Nephron (organoid): Measurements from ENCODE around the gene ADGRG1.

ENCODE experiments used
- H3K27ac Mint-ChIP-seq, 3 experiments: 2 replicates each; pipeline ENCODE4 v1.8.0; 2020; ENCODE audit warnings: mixed read lengths in 3 of 3, mild to moderate bottlenecking in 2 of 3, moderate library complexity in 1 of 3
- H3K27me3 Mint-ChIP-seq: 2 replicates; pipeline ENCODE4 v1.8.0; 2021; ENCODE audit warnings: low read depth, mild to moderate bottlenecking, moderate library complexity, mixed read lengths
- H3K36me3 Mint-ChIP-seq: 2 replicates; pipeline ENCODE4 v1.8.0; 2020; ENCODE audit warnings: low read depth, mixed read lengths
- H3K4me1 Mint-ChIP-seq: 2 replicates; pipeline ENCODE4 v1.8.0; 2020; ENCODE audit warnings: mixed read lengths
- H3K4me3 Mint-ChIP-seq, 3 experiments: 2 replicates each; pipeline ENCODE4 v1.8.0; 2020; ENCODE audit warnings: mild to moderate bottlenecking in 3 of 3, mixed read lengths in 3 of 3, moderate library complexity in 2 of 3
- H3K9me3 Mint-ChIP-seq: 2 replicates; pipeline ENCODE4 v1.8.0; 2020; ENCODE audit warnings: mixed read lengths
- TF ChIP-seq, protein P1 (sequence below), 3 experiments: fragments of 200-600 bp; sonication (generic); IDR thresholded peaks; one replicate each; pipeline ENCODE4 v1.5.0; 2021; ENCODE audit warnings: antibody characterized with exemption in 3 of 3; ENCODE audit not compliant: unreplicated experiment in 3 of 3

Gene ADGRG1

DNA sequence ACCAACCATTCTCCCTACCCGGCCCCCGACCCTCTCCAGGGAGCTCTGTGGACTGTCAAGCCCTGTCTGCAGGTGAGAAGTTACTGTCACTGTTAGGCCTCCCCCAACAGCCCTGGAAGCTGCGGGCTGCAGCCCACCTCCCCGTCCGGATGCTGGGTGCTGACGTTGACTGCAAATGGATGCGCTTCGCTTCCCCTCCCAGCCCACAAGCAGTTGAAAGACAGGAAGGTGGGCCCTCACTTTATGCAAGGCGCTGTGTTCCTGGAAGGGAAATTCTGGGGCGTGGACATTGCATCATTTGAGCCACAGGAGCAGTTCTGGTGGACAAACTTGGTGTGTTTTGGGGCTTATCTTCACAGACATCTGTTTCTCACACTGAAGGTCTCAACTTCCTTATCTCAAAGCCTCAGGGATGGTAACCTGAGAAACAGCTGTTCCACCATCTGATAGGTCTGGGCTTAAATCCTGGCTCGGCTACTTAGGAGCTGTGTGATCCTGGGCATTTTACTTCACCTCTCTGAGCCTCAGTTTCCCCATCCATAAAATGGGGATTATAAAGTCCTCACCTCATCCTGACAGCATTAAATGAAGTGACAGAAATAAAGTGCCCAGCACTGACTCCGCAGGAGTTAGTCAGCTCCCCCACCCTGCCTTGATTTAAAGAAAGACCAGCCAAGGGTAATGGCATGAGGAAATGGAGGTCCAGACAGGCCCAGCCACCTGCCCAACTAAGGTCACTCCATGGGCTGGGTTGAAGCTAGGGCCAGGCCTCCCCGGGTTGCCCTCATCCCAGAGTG is 61.5 kb downstream of the ADGRG1 start:
- no peaks in the 10 kb centered on the region for H3K9me3 Mint-ChIP-seq
- TF ChIP-seq, protein P1, sequence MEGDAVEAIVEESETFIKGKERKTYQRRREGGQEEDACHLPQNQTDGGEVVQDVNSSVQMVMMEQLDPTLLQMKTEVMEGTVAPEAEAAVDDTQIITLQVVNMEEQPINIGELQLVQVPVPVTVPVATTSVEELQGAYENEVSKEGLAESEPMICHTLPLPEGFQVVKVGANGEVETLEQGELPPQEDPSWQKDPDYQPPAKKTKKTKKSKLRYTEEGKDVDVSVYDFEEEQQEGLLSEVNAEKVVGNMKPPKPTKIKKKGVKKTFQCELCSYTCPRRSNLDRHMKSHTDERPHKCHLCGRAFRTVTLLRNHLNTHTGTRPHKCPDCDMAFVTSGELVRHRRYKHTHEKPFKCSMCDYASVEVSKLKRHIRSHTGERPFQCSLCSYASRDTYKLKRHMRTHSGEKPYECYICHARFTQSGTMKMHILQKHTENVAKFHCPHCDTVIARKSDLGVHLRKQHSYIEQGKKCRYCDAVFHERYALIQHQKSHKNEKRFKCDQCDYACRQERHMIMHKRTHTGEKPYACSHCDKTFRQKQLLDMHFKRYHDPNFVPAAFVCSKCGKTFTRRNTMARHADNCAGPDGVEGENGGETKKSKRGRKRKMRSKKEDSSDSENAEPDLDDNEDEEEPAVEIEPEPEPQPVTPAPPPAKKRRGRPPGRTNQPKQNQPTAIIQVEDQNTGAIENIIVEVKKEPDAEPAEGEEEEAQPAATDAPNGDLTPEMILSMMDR (IDR thresholded peaks at IDR 0.05; ENCODE audit: unreplicated experiment in 3 of 3) = no peak
- H3K4me3 Mint-ChIP-seq = no peak overlapping the region
- H3K27ac Mint-ChIP-seq = no peak overlapping the region
- peaks cover 6% of the 10 kb centered on the region for H3K27me3 Mint-ChIP-seq
- peaks cover 6% of the 10 kb centered on the region for H3K4me1 Mint-ChIP-seq
- H3K36me3 Mint-ChIP-seq = no peaks in the 10 kb centered on the region

DNA sequence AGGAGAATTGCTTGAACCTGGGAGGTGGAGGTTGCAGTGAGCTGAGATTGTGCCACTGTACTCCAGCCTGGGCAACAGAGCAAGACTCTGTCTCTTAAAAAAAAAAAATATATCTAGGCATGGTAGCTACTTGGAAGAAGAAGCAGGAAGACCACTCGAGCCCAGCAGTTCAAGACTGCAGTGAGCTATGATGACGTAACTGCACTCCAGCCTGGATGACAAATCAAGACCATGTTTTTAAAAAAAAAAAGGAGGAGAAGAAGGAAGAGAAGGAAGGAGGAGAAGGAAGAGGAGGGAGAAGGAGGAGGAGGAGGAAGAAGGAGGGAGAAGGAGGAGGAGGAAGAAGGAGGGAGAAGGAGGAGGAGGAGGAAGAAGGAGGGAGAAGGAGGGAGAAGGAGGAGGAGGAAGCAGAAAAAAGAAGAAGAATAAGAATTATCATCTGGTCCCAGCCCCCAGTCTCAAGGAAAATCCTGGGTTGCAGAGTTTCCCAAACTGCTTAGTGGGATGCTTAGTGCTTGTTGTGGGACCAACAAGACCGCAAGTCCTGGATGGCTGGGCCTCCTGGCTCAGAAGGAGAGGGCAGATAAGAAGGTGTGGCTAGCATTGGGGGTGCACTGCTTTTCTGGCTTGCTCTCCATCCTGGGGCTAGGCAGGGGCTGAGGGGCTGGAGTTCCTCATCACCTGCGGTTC is 62.5 kb downstream of the ADGRG1 start:
- peaks cover 6% of the 10 kb centered on the region for H3K4me1 Mint-ChIP-seq
- no peaks in the 10 kb centered on the region for H3K36me3 Mint-ChIP-seq
- no peak overlapping the region for H3K27ac Mint-ChIP-seq
- TF ChIP-seq, protein P1 (IDR thresholded peaks at IDR 0.05; ENCODE audit: unreplicated experiment in 3 of 3) = no peak
- peaks cover 6% of the 10 kb centered on the region for H3K27me3 Mint-ChIP-seq
- no peaks in the 10 kb centered on the region for H3K9me3 Mint-ChIP-seq
- H3K4me3 Mint-ChIP-seq = no peak overlapping the region

DNA sequence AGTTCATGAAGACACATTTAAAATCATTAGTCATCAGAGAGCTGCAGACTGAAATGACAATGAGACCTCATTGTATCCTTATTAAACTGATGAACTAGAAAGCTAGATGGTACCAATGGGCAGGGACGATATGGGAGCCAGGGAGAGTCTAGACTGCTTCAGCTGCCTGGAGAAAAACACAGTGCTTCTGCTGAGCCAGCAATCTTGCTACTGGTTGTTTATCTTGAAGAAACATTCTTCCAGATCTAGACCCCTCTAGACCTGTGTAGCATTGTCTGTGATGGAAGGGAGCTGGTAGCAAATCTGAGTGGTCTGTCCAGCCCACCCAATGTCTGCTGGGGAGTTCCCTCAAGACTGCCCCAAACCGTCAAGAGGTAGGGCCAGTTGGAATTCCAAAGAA is 64.2 kb downstream of the ADGRG1 start:
- no peaks in the 10 kb centered on the region for H3K36me3 Mint-ChIP-seq
- peaks cover 6% of the 10 kb centered on the region for H3K27me3 Mint-ChIP-seq
- no peak overlapping the region for H3K27ac Mint-ChIP-seq
- H3K4me1 Mint-ChIP-seq = peaks cover 6% of the 10 kb centered on the region
- H3K4me3 Mint-ChIP-seq = no peak overlapping the region
- H3K9me3 Mint-ChIP-seq = no peaks in the 10 kb centered on the region
- TF ChIP-seq, protein P1 (IDR thresholded peaks at IDR 0.05; ENCODE audit: unreplicated experiment in 3 of 3) = no peak

- Mint-ChIP-seq H3K36me3 (no peaks in the 10 kb centered on the region), H3K27me3 (peaks cover 3% of the 10 kb centered on the region), H3K27ac (peak overlapping the region in 1 of 3 experiments; percentile 52), H3K4me3 (no peak overlapping the region), H3K9me3 (no peaks in the 10 kb centered on the region), H3K4me1 (peaks cover 6% of the 10 kb centered on the region)
- TF ChIP-seq, protein P1 (IDR thresholded peaks at IDR 0.05; ENCODE audit: unreplicated experiment in 3 of 3) = no peak
Observed at GRCh38 chr16:57693550-57693949, 65.1 kb downstream of the ADGRG1 start.

DNA sequence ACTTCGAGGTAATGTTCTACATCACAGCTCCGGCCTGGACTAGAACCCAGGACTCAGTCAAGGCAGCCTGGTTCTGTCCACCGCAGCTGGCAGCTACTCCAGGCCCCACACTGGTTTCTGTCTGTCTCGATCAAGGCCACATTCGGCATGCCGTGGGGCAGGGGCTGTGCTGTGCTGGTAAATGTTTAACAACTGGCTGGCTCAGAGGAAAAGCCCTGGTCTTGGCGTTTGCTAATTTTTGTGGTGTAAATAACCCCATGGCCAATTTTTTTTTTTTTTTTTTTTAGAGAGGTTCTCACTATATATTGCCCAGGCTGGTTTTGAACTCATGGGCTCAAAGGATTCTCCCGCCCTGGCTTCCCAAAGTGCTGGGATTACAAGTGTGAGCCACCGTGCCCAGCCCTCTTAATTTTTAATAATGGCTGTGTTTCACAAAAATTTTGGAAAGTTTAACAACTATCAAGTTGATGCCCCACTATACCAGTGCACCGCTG is 65.8 kb downstream of the ADGRG1 start:
- peak overlapping the region in 2 of 3 experiments; percentile 41 to 52 for H3K27ac Mint-ChIP-seq
- peak overlapping the region in 2 of 3 experiments; percentile 82 for H3K4me3 Mint-ChIP-seq
- H3K36me3 Mint-ChIP-seq = no peaks in the 10 kb centered on the region
- TF ChIP-seq, protein P1 (IDR thresholded peaks at IDR 0.05; ENCODE audit: unreplicated experiment in 3 of 3) = no peak
- H3K9me3 Mint-ChIP-seq = no peaks in the 10 kb centered on the region
- H3K4me1 Mint-ChIP-seq = peaks cover 3% of the 10 kb centered on the region
- peaks cover 3% of the 10 kb centered on the region for H3K27me3 Mint-ChIP-seq
